A673 (cell line): ENCODE results near the gene ANKRD11.
"Not testable (repeated sequence)": the region's sequence is repeated elsewhere in the genome, so short reads cannot be mapped to it uniquely, and the experiment has no call there.

Source experiments
- CTCF ChIP-seq: fragments of 300-800, 200-600 bp; sonication (generic); conservative IDR thresholded peaks from 2 replicates; pipeline ENCODE4 v1.5.1; 2017; ENCODE audit warnings: low read depth, mild to moderate bottlenecking, antibody characterized with exemption, low read length, moderate library complexity, mixed read lengths
- EZH2 ChIP-seq: fragments of 200-600 bp; sonication (generic); IDR thresholded peaks from 2 replicates; pipeline ENCODE4 v1.6.1; 2017; ENCODE audit warnings: borderline replicate concordance, low read depth, mild to moderate bottlenecking, mixed read lengths, antibody characterized with exemption, low read length; ENCODE audit not compliant: poor library complexity, severe bottlenecking

- not testable (repeated sequence) for TF ChIP-seq CTCF, EZH2
These were observed 28.5 kb downstream of the ANKRD11 start for GRCh38 chr16:89461890-89462289.
